HG02678 (cell line): ENCODE measurements around the gene EME1.
"Not testable (repeated sequence)": the region's sequence is repeated elsewhere in the genome, so short reads cannot be mapped to it uniquely, and the experiment has no call there.

ENCODE experiments used
- ATAC-seq: cut with Tn5 transposase; IDR thresholded peaks from one replicate; pipeline ENCODE4 v1.9.1; 2021; ENCODE audit warnings: mild to moderate bottlenecking, moderate library complexity; ENCODE audit not compliant: unreplicated experiment

The EME1 gene

DNA sequence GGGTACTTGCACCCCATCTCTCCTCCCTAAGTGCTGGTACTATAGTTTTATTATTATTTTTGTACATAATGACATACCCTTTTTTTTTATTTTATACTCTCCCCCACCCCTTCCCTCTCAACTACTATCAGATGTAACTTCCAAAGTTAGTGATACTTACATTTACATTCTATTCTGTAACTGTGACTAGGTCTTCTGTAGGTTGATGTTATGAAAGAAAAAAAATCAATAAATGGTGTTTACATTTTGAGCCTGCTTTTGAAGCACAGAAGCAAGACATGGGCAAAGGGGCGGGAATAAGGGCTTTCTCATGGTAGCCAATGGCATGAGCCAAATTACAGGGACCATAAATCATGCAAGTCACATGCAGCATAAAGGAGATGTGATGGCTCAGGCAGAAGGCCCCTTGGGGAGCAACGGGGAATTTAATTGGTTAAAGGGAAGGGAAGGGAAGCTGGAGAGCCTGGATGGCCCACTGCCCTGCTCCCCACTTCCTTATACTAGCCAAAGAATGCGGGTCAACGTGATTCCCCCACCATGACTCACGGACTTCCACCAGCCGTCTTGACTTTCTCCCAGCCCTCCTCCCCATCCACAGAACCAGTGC, 50.6 kb downstream of the EME1 start:
- no peak for ATAC-seq

DNA sequence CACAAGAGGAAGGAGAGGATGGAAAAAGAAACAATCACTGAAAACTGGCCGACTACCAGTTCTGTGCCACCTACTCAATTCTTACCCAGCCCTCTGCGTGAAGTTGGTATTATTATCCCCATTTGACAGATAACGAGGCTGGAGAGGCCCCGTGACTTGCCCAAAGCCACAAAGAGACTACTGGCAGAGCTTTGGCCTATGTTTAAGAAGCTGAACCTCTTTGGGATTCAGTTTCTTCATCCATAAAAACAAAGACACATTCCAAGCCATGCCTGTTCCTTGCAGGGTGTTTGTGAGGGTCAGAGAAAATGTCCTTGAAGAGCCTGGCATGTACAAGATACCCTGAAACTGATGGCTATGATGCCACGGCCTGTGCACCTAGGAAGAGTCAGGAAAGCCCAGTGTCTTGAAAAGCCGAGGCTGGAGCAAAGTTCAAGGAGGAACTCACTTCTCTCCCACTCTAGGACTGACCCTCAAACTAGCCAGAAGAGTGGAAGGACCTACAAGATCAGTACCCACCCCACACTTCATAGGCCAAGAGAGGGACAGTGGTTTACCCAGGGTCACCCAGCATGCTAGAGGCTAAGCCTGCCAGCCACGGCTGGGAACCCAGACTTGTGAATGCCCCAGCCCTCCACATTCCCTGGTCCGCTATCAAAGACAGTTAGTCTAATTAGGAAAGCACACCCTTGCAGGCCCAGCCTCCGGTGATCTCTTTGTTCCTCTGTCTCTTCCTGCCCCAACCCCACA, 51.4 kb downstream of the EME1 start:
- no peak for ATAC-seq

DNA sequence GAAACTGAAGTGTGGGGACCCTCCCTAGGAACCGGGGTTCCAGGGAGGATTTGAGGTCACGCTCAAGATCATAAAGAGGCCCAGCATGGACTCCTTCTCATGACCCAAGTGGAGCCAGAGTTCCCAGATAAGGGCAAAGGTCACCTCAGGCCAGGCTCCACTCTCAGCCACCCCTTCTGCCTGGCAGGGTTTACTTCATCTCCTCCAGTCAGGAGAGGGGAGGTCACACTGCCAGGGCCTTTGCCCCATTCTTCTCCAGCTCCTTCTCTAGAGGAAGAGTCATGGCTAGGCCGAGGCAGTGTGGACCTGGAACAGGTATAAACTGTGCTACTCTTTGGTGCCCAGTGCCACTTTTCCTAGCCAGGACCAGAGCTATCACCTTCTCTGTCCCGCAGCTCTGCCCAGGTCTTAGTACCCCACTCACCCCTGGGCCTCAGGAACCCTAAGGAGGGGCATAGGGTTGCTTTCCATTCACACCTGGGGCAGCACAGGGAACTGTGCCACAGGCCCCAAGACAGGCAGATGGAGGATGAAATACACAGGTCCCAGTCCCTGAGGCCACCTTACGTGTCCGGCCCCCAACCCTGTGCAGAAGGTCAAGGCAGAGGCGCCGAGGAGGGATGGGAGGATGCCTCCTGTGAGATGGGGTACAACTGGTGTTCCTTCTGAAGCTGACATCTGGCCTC, 52.1 kb downstream of the EME1 start:
- no peak for ATAC-seq

DNA sequence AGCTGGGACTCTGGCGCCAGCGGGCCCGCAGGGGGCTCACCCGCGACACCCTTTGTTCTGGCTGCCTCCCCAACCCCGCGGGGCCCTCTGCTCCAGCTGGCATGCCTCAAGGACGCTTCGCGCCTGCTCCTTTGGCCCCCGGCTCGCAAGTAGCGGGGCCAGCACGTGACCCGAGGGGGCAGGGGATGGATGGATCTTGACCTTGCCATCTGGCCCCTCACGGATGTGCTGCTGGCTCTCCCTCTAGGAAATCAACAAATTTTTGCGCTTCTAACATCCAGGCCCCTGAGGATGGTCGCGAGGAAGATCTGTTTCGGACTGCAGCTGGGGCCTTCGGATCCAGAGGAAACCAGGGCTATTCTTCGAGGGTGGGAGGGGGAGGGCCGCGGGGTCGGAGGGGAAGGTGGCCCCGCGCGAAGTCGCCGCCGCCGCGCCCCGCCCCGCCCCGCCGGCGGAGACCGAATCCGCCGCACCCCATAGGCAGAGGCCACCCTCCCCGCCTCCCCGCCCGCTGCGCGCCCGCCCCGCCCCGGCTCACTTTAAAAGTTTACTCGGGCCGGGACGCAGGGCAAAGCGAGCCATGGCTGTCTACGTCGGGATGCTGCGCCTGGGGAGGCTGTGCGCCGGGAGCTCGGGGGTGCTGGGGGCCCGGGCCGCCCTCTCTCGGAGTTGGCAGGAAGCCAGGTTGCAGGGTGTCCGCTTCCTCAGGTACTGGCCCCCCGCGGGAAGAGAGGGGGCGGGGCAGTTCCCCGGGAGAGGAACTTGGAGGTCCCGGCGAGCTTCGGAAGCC, 52.8 kb downstream of the EME1 start, which contains the start of gene ACSF2:
Gene ACSF2, plus strand, starts transcription at position 537 of the 790 bp plus-strand sequence. Its CDS starts 44 bp downstream, at position 581.
- peak; percentile 60 for ATAC-seq

DNA sequence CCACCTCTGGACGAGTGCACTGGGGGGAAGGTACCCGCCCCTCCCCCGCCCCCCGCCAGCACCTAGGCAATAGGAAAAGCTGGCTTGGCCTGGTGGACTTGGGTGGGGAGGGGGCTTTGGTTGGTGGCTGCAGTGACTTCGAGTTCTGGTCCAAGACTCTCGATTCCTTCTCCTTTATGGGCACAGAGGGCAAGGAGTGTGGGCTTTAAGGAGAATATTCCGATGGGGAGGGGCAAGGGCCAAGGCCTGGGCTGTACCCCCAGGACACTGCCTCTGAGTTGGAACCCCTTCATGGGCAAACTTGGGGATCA, 53.4 kb downstream of the EME1 start:
- ATAC-seq = no peak

DNA sequence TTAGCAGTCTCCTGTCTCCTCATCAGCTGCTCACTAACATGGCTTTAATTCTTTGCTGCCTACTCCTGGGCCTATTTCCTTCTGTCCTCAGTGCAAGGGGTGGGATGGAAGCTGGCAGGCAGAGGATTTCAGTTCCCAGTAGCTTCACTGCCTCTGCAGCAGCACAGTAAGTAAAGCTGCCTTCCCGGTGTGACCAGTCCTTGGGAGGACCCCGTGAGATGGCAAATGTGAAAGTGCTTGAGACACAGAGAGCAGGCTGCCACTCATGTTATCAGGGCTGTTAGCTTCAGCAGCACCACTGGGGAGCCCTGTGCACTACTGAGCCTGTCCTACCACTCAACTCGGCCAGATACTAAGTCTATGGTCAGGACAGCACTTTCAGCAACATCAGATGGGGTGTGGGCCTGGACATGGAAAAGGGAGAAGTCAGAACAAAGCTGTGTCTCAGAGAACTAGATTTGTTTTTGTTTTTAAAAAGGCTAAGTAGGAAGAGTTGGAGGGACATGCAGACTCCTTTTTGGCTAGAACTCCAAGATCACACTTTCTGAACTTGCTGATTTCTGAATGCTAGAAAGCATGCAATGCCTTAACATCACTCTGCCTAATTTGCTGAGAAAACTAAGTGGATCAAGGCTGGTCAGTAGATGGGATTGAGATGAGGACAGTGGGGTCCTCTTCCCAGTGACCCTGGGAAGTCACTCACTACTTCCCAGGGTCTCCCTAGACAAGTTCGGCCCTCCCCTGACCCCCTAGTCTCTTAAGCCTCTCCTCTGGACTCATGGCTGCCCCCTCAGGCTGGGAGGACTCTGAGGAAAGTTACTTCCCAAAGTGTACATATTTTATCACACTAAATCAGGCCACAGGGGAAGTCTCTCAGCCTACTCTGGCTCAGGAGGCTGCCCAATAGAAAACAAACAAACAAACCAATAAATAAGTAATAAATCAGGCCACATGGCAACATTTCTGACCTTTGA, 54.1 kb downstream of the EME1 start:
- no peak for ATAC-seq

DNA sequence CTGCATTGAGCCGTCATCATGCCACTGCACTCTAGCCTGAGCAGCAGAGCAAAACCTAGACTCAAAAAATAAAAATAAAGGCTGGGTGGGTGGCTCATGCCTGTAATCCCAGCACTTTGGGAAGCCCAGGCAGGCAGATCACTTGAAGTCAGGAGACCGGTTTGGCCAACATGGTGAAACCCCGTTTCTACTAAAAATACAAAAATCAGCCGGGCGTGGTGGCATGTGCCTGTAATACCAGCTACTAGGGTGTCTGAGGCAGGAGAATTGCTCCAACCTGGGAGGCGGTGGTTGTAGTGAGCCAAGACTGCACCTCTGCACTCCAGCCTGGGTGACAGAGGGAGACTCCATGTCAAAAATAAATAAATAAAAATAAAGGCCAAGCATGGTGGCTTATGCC, 55.1 kb downstream of the EME1 start:
- not testable (repeated sequence) for ATAC-seq

DNA sequence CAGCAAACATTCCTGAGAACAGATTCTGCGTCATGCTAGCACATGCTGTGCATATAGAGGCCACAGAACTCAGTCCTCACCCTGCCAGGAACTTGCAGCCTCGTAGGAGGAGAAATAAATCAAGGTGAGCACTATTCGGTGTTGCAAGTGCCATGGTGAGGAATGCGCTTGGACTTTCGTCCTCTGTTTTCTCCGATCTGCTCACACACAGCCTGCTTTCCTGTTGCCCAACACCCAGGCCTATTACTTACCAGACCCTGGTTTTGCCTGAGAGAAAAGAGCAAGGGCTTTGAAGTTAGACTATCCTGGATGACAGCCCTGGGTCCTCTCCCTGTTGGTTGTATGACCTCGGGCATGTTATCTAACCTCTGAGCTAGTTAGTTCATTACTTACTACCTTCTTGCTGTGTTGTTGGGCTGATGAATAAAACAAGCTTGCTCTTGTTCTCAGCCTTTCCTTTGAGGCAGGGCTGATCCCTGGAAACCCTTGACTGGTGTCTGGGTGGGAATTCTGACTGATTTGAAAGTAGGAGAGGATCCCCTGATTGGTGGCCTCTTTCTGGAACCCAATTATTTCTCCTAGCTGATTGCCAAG, 55.9 kb downstream of the EME1 start:
- no peak for ATAC-seq

DNA sequence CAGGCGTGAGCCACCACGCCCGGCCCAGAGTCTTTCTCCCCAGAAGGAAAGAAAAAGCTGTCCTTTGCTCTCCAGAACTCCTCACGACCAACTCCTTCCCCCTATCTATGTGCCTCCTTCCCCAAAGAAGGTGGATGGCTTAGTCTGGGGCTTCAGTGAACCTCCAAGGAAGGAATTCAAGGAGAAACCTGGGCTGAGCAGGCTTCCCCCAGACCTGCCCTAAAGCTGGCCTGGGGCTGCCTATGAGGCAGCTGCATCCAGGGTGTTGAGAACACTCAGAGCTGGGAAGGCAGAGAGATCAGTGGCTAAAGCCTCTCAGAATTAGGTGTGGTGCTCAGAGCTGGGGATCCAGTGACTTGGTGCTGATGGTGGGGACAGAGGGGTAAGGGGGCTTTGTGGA, 56.8 kb downstream of the EME1 start:
- ATAC-seq = no peak
